Measurements from ENCODE around the gene C4orf54. TPM values are rescaled to one million over a fixed set of nuclear protein-coding genes. Genes with fewer than 3 reads are reported as not detected.

The C4orf54 gene
- polyA plus RNA-seq (ENCODE audit: insufficient read length in 4 of 4): under 1 TPM; 0.44 to 0.93 (median 0.78) TPM

GRCh38 chr4:99657798-99658197, at the start of gene C4orf54:
TSS of gene C4orf54 (minus strand) at chr4:99657828. CDS start at chr4:99654648, 3,180 bp downstream.
- no peak for DNase-seq (ENCODE audit: low read depth in 4 of 4, low spot score in 3 of 4)

GRCh38 chr4:99705891-99706290, 48.3 kb upstream of the C4orf54 start:
- DNase-seq (ENCODE audit: low read depth in 4 of 4, low spot score in 3 of 4): no peak

DNA sequence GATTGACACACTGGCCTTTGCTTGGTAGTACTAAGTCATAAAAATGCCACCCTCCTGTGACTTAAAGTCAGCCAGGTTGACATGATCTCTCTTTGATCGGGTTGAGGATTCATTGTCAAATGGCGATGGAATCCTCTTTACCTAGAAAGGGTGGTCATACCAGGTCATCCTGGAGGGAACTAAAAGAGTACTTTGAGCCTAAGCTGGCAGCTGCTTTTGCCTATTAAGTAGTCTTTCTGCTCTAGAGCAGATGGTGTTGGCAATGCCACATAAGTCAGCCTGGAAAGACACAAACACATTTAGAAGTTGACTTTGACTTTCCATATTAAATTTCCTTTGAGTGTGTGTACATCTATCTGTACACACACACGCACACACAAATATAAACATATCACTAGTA, 39.2 kb upstream of the C4orf54 start:
- DNase-seq (ENCODE audit: low read depth in 4 of 4, low spot score in 3 of 4): no peak

GRCh38 chr4:99693140-99693539, 35.5 kb upstream of the C4orf54 start:
- DNase-seq (ENCODE audit: low read depth in 4 of 4, low spot score in 3 of 4): no peak

GRCh38 chr4:99690990-99691389, 33.4 kb upstream of the C4orf54 start:
- DNase-seq (ENCODE audit: low read depth in 4 of 4, low spot score in 3 of 4): no peak

DNA sequence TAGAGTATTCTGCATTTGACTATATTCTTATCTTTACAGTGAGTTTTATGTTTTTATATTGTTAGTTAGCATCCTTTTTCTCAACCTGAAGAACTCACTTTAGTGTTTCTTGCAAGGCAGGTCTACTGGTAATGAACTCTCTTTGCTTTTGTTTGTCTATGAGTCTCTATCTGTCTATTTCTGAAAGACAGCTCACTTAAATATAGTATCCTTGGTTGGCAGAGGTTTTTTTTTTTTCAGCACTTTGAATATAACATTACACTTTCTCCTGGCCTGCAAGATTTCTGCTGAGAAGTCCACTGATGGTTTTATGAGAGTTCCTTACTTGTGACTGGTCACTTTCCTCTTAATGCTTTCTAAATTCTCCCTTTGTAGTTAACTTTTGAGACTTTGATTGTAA, 32.8 kb upstream of the C4orf54 start:
- no peak for DNase-seq (ENCODE audit: low read depth in 4 of 4, low spot score in 3 of 4)

DNA sequence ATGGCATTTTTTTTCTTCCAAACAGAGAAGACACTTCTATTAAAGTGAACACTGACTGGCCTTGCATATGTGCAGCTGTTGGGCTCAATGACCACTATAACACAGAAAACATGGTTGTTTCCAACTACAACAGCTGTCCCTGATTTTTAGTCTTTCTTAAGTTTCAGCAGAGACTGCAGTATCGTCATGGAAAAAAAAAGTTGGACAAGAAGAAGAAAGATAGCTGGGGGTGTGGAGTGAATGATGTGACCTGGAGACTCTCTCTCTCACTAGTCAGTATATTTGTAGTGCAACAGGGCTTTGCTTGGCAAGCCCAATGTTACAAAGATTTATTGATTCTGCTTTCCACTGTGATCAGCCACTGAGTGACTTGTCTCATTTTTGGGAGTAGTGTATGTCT, 29.5 kb upstream of the C4orf54 start:
- DNase-seq (ENCODE audit: low read depth in 4 of 4, low spot score in 3 of 4): no peak

- no peak for DNase-seq (ENCODE audit: low read depth in 4 of 4, low spot score in 3 of 4)
Observed at GRCh38 chr4:99685234-99685633, 27.6 kb upstream of the C4orf54 start.

DNA sequence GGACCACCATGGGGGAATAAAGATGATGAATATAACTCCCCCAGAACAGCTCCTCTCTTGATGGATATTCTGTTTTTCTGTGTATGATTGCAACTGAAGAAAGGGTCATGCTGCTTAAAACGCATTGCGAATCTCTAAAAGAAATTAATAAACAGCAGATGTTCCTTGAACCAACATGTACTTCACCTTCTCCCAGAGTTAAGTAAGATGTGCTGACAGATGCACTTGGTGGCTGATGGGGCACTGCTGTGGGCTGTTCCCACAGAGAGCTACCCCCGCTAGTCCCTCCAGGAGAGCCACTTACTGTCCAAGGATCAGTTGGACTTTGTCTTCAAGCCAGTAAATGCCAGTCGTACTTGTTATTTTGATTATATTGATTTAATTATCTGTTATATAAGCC, 26.3 kb upstream of the C4orf54 start:
- DNase-seq (ENCODE audit: low read depth in 4 of 4, low spot score in 3 of 4): no peak

- DNase-seq (ENCODE audit: low read depth in 4 of 4, low spot score in 3 of 4): no peak
Observed at GRCh38 chr4:99679976-99680375, 22.3 kb upstream of the C4orf54 start.

GRCh38 chr4:99679204-99679603, 21.6 kb upstream of the C4orf54 start:
- no peak for DNase-seq (ENCODE audit: low read depth in 4 of 4, low spot score in 3 of 4)

DNA sequence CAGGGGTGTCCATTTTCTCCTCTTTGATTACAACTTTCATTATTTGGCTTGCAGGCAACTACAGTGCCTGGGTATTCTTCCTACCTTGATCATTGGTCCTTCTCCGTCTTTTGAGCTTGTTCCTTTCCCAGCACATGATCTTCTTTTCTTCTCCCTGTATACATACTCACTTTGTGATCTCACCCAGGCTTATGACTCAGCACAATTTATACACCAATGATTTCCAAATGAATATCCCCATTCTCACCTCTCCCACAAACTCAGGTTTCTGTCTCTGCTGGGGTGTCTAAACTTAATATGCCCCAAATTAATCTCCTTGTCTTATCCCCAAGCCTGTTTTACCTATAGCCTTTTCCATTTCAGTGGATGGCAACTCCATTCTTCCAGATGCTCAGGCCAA, 19.5 kb upstream of the C4orf54 start:
- no peak for DNase-seq (ENCODE audit: low read depth in 4 of 4, low spot score in 3 of 4)

DNA sequence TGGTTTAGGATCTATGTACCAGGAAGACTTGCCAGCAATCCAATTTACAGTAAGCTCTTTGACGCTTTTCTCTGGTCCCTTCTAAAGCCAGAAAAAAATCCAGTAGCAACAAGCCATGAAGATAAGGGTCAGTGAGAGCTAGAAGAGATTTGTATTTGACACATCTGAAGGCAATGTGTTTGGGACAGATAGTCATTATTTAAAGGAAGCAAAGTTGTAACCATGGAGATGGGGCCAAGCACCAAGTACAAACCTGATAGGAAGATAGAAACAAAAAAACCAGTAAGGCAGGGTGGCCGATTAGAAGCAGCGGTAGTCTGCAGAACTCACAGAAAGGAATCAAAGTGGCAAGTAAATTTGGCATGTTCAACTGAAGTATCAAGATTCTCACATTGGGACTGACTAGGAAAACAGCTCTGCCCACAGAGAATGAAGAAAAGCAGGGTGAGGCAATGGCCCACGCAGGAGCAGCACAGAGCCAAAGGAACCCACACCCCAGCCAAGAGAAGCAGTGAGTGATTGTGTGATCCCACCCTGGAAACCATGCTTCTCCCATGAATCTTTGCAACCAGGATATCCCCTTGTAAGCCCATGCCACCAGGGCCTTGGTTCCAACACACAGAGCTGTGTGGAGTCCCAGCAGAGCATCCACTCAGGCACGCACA, 12.9 kb upstream of the C4orf54 start:
- no peak for DNase-seq (ENCODE audit: low read depth in 4 of 4, low spot score in 3 of 4)

DNA sequence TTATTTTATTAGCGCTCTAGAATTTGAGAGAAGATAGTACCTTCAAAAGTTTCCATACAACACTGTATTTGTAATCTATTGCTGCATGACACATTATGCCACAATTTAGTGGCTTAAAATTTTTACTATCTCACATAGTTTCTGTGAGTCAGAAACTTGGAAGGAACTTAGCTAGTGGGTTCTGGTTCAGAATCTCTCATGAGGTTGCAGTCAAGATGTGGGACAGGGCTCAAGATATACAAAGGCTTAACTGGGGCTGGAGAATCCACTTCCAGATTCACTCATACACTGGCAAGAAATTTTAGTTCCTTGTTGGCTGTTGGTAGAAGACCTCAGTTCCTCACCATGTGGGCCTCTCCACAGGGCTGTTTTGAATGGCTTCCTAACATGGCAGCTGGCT, 11.5 kb upstream of the C4orf54 start:
- DNase-seq (ENCODE audit: low read depth in 4 of 4, low spot score in 3 of 4): no peak

- DNase-seq (ENCODE audit: low read depth in 4 of 4, low spot score in 3 of 4): no peak
Observed at GRCh38 chr4:99668472-99668871, 10.8 kb upstream of the C4orf54 start.

GRCh38 chr4:99665983-99666382, 8.4 kb upstream of the C4orf54 start:
- DNase-seq (ENCODE audit: low read depth in 4 of 4, low spot score in 3 of 4): no peak

GRCh38 chr4:99664716-99665115, 7.1 kb upstream of the C4orf54 start:
- DNase-seq (ENCODE audit: low read depth in 4 of 4, low spot score in 3 of 4): no peak

DNA sequence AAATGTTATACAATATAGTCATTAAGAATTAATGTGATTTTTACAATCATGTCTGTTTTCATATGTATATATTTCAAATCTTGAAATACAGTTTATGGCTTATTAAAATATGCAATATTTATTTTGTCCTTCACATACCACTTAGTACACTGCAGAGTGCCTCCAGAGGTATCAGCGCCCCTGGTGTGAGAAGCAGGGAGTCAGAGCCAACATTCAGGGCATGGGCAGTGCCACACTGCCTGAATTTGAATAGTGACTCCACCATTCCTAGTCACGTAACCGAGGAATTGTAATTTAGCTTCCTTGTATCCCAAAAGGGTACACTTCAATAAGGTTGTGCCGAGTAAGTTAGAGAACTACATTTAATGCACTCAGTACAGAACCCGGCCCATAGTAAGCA, 4.3 kb upstream of the C4orf54 start:
- no peak for DNase-seq (ENCODE audit: low read depth in 4 of 4, low spot score in 3 of 4)

DNA sequence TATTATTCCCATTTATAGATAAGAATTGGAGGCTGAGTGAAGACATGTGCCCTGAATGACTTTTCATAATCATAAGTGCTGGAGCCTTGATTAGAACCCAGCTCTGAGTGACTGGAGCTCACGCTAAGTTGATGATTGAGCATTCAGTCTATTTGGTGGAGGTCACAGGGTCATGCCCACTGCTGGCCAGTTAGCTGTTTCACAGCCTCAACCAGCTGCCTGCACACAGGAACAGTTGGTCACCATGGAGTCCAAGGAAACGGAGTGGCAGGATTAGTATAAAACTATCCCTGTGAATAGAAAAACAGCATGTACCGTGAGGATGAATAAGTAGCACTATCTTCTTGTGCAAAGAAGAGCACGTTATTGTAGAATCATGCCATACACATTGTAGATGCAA, 1.0 kb upstream of the C4orf54 start:
- DNase-seq (ENCODE audit: low read depth in 4 of 4, low spot score in 3 of 4): no peak

GRCh38 chr4:99655308-99656081, 2.1 kb downstream of the C4orf54 start:
- DNase-seq (ENCODE audit: low read depth in 4 of 4, low spot score in 3 of 4): no peak

DNA sequence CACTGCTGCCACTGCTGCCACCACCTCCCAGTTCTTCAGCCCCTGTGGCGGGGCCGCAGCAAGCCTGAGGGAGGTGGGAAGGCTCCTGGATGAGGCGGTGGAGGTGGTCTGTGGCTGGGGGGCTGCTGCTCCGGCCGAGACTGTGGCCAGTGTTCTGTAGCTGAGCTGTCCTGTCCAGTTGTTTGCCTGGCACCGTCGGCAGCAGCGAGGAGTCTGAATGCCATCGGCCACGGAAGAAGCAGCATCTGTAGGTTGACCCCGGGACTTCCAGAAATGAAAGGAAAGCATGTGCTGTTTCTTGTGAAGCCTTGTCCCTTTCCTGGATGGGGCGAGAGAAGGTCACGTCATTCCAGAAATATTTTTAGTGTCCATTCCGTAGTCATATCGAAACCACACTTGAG, 3.3 kb downstream of the C4orf54 start:
- DNase-seq (ENCODE audit: low read depth in 4 of 4, low spot score in 3 of 4): no peak

- no peak for DNase-seq (ENCODE audit: low read depth in 4 of 4, low spot score in 3 of 4)
Observed at GRCh38 chr4:99653916-99654315, 3.7 kb downstream of the C4orf54 start.
